Mononuclear cell (primary cell): Measurements from ENCODE around the gene STOM. TPM values are rescaled to one million over a fixed set of nuclear protein-coding genes. Genes with fewer than 3 reads are reported as not detected.

Experiments
- H3K27me3 ChIP-seq: 2 replicates; pipeline ENCODE4 v1.6.0; 2011; ENCODE audit warnings: low read length, control low read depth; ENCODE audit not compliant: insufficient read depth
- H3K4me1 ChIP-seq: 2 replicates; pipeline ENCODE4 v1.5.1; 2011; ENCODE audit warnings: mild to moderate bottlenecking, low read length, control low read depth; ENCODE audit not compliant: insufficient read depth
- H3K4me3 ChIP-seq: 2 replicates; pipeline ENCODE4 v1.5.1; 2011; ENCODE audit warnings: mild to moderate bottlenecking, low read length, moderate library complexity
- H3K9me3 ChIP-seq: 2 replicates; pipeline ENCODE4 v1.5.1; 2011; ENCODE audit warnings: low read depth, mild to moderate bottlenecking, control low read depth, low read length
- total RNA-seq: library from RNA; depleted of rRNA; stranded (reverse); fragments of >200 nt; gene quantifications from one replicate; pipeline ENCODE4 v1.2.3, GENCODE V29; 2012

The STOM gene
- total RNA-seq, 1 donor = 82.3 TPM

DNA sequence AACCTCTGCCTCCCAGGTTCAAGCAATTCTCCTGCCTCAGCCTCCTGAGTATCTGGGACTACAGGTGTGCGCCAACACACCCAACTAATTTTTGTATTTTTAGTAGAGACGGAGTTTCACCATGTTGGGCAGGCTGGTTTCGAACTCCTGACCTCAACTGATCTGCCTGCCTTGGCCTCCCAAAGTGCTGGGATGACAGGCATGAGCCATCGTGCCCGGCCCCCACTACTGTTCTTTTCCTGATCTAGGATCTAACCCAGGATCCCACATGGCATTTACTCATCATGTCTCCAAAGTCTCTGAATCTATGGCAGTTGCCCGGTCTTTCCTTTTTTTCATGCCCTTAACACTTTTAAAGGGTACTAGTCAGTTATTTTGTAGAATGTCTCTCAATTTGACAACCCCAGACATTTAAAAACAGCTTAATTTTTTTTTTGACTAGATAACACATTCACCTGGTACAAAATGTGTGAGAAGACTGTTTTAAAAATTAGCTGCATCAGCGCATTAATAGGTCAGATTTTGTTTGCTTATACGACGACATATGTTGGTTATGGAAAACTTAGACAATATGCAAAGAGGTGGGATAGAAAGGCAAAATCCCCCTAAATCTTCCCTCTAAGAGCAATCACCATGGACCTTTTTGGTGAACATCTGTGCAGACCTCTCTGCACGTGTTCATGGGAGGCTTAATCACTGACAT is 46.5 kb downstream of the STOM start:
- Histone ChIP-seq H3K4me3 (no peak overlapping the region), H3K9me3 (no peaks in the 10 kb centered on the region), H3K4me1 (peaks cover 23% of the 10 kb centered on the region), H3K27me3 (no peaks in the 10 kb centered on the region)

DNA sequence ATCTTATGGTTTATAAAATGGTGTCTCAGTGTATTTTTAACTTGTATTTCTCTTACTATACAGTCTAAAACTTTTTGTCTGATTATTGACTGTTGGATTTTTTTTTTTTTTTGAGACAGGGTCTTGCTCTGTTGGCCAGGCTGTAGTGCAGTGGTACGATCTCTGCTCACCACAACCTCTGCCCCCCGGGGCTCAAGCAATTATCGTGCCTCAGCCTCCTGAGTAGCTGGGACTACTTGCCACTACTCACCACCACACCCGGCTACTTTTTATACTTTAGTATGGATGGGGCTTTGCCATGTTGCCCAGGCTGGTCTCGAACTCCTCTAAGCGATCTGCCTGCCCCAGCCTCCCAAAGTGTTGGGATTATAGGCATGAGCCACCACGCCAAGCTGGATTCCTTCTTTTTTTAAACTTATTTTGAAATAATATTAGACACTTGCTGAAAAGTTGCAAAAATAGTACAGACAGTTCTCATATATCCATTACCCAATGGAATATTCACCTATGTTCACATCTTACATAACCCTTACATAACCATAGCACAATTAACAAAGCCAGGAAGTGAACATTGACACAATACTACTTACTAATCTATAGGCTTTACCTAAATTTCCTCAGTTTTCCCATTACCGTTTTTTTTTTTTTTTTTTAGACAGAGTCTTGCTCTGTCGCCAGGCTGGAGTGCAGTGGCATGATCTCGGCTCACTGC is 47.2 kb downstream of the STOM start:
- Histone ChIP-seq H3K9me3 (no peaks in the 10 kb centered on the region), H3K27me3 (no peaks in the 10 kb centered on the region), H3K4me1 (peaks cover 23% of the 10 kb centered on the region), H3K4me3 (no peak overlapping the region)

DNA sequence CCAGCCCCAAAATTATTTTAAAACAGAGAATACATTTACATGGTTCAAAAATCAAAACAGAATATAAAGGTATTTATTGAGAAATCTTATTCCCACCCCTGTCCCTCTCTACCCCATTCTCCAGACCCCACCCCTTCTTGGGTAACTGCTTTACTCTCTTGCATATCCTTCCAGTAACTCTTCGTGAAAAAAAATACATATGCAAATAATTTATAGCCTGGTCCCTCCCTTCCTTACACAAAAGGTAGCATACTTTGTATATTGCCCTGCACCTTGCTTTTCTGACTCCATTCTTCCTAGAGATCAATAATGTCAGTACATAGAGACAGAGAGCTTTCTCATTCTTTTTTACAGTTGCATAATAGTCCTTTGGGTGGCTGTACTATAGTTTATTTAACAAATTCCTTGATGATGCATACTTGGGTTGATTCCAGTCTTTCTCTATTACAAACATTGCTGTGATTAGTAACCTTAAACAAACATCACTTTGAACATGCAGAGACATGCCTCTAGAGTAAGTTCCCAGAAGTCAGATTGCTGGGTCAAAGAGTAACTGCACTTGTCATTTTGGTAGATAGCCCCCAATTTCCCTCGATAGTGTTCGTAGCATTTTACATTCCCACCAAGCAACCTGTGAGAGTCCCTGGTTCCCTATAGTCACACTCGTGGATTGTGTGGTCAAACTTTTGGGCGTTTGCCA is 47.9 kb downstream of the STOM start:
- no peaks in the 10 kb centered on the region for H3K9me3 ChIP-seq
- peaks cover 23% of the 10 kb centered on the region for H3K4me1 ChIP-seq
- H3K27me3 ChIP-seq = no peaks in the 10 kb centered on the region
- no peak overlapping the region for H3K4me3 ChIP-seq

DNA sequence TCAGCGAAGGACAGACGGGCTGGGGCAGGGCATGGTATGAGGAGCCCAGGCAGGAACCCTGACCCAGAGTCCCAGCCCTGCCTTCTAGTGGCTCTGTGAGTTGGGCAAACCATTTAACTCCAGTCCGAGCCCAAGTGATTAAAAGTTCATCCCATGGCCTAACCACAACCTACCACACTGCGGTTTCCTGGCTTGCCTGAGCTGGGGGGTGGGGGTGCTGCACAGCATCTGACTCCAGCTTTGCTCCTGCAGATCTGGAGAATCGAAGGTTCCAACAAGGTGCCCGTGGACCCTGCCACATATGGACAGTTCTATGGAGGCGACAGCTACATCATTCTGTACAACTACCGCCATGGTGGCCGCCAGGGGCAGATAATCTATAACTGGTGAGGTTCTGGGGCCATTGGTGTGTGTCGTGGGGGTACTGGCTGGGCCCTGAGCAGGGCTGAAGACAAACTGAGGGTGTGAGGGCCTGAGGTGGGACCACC is 49.0 kb downstream of the STOM start:
- Histone ChIP-seq H3K27me3 (no peaks in the 10 kb centered on the region), H3K4me1 (peaks cover 23% of the 10 kb centered on the region), H3K4me3 (no peak overlapping the region), H3K9me3 (no peaks in the 10 kb centered on the region)

DNA sequence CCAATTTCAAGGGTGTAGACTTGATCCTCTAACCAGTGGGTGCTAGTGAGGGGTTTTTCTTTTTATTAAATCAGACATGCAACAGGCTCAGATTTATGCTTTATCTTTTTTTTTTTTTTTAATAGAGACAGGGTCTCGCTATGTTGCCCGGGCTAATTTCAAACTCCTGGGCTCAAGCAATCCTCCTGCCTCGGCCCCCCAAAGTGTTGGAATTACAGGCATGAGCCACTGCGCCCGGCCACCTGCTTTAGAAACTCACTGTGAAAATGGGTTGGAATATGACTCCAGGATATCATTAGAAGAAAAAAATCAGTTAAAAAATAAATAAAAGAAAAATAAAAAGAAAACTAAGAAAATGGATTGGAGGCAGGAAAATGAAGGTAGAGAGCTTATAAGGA is 50.7 kb downstream of the STOM start:
- Histone ChIP-seq H3K4me3 (no peak overlapping the region), H3K27me3 (no peaks in the 10 kb centered on the region), H3K9me3 (no peaks in the 10 kb centered on the region), H3K4me1 (peaks cover 23% of the 10 kb centered on the region)

DNA sequence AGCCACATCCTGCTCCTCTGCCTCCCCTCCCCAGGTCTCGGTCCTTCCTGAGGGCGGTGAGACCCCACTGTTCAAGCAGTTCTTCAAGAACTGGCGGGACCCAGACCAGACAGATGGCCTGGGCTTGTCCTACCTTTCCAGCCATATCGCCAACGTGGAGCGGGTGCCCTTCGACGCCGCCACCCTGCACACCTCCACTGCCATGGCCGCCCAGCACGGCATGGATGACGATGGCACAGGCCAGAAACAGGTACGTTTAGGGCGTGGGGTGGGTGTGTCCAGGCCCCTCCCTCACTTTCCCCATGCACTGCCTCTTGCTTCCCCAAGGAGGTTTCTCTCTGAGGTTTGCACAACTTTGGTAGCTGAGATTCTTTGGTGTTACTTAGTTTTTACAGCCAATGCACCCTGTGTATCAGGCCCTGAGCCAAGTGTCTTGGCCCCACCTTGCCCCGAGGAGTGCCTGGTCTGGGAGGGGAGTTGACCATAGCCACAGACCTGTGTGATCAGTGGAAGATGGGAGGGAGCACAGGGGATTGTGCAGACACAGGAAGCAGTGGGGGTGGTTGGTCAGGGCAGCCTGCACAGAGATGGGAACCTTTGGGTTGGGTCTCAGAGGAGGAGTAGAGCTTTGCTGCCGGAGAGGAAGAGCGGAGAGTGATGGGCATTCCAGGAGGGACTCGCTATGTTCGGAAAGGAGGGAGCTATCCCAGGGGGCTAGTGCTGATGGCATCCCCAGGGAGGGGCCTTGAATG is 51.2 kb downstream of the STOM start:
- Histone ChIP-seq H3K4me1 (peaks cover 23% of the 10 kb centered on the region), H3K9me3 (no peaks in the 10 kb centered on the region), H3K4me3 (no peak overlapping the region), H3K27me3 (no peaks in the 10 kb centered on the region)

DNA sequence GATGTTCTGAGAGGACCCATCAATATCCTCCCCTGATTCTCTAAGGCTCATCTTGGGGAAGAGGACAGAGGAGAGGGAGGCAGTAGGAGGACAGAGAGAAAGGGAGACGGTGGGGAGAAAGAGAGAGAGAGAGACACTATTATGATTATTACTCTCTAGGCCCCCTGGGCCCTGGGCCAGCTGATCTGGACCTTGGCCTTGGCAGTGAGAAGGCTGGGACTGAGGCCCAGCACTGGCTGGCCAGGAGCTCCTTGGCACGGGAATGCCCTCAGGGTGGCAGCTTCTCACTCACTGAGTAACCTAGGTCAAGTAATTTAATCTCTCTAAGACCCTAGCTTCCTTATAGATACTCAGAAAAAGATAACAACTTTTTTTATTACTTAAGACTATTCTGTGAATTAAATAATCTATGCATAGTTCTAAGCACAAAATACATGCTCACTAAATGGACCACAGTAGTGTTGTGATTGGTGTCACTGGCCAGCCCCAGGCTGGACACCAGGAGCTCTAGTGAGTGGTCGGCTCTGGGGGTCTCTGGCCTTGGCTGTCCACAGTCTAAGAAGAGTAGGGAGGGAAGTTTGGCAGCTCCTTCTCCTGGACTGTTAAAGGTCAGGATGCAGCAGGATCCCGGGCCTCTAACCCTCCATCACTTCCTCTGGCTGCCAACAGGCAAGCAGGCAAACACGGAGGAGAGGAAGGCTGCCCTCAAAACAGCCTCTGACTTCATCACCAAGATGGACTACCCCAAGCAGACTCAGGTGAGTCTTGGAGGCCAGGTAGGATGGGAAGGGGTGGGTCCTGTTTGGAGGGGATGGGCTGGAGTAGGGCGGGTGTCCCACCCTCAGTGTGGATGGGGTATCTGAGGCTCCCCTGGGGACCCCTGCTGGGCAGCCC is 52.1 kb downstream of the STOM start:
- Histone ChIP-seq H3K4me3 (no peak overlapping the region), H3K9me3 (no peaks in the 10 kb centered on the region), H3K4me1 (peaks cover 23% of the 10 kb centered on the region), H3K27me3 (no peaks in the 10 kb centered on the region)

DNA sequence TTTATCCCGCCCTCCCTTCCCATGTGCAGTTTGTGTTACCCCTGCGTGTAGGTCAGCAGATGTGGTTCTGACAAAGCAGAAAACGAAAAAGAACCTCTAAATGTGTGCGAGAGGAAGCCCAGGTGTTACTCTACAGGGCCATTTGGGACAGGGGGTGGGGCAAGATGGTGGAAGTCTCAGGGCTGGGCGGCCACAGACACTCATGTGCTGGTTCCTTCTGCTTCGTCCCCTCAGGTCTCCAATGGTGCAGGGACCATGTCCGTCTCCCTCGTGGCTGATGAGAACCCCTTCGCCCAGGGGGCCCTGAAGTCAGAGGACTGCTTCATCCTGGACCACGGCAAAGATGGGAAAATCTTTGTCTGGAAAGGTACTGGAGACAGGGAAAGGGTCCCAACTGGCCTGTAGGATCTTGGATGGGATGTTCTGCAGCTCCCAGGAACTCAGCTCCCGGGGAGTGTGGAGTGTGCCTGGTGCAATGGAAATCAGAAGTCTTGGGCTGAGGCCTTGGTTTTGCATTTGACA is 53.1 kb downstream of the STOM start:
- H3K4me3 ChIP-seq = no peak overlapping the region
- no peaks in the 10 kb centered on the region for H3K9me3 ChIP-seq
- no peaks in the 10 kb centered on the region for H3K27me3 ChIP-seq
- H3K4me1 ChIP-seq = peaks cover 16% of the 10 kb centered on the region

DNA sequence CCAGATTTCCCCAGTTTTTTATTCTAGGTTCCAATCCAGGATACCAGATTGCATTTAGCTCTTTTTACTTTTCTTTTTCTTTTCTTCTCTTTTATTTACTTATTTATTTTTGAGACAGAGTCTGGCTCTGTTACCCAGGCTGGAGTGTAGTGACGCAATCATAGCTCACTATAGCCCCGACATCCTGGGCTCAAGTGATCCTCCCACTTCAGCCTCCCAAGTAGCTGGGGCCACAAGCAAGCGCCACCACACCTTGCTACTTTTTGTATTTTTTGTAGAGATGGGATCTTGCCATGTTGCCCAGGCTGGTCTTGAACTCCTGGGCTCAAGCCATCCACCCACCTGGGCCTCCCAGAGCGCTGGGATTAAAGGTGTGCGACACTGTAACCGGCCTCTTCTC is 53.7 kb downstream of the STOM start:
- Histone ChIP-seq H3K4me3 (no peak overlapping the region), H3K9me3 (no peaks in the 10 kb centered on the region)

DNA sequence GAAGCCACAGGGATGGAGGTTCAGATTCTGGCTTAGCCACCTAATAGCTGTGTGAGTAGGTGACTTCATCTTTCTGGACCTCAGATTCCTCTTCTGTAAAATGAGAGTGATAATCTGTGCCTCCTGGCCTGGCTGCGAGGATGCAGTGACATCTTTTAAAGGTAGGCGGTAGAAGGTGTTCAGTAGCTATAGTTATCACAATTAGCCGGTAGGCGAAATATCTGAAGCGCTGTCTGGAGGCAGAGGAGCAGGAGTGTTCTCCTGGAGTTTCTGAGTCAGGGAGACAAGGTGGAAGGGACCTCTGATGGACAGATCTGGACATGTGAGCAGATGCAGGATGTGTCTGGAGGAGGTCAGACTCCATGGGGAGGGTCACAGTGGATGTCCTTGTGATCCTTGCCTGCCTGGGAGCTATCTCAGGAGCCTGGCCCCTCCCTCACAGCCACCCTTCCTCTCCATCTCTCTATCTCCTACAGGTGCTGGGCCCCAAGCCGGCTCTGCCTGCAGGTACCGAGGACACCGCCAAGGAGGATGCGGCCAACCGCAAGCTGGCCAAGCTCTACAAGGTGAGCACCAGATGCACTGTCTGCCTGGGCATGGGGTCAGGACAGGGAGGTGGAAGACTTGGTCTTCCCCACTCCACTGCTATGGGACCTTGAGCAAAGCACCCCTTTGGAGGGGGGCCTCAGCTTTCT is 56.4 kb downstream of the STOM start:
- no peaks in the 10 kb centered on the region for H3K9me3 ChIP-seq
- H3K27me3 ChIP-seq = no peaks in the 10 kb centered on the region
- H3K4me1 ChIP-seq = no peaks in the 10 kb centered on the region

More for the DNA sequence above, 53.7 kb downstream of the STOM start:
- peaks cover 15% of the 10 kb centered on the region for H3K4me1 ChIP-seq
- no peaks in the 10 kb centered on the region for H3K27me3 ChIP-seq

DNA sequence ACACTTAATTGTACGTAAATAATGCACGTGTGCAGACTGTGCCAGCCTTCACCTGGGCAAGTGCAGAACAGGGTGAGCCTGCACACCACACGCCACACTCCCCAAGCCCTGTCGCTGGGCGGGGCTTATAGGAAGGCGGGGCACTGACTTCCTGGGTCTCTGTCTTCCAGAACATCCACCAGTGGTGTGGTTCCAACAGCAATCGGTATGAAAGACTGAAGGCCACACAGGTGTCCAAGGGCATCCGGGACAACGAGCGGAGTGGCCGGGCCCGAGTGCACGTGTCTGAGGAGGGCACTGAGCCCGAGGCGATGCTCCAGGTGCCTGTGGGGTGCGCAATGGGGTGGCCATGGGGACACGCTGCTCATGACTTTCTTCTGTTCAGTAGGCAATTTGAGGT is 57.9 kb downstream of the STOM start:
- H3K4me1 ChIP-seq = no peaks in the 10 kb centered on the region
- no peak overlapping the region for H3K4me3 ChIP-seq
- no peaks in the 10 kb centered on the region for H3K9me3 ChIP-seq
- H3K27me3 ChIP-seq = no peaks in the 10 kb centered on the region

More for the DNA sequence above, 56.4 kb downstream of the STOM start:
- H3K4me3 ChIP-seq = no peak overlapping the region

DNA sequence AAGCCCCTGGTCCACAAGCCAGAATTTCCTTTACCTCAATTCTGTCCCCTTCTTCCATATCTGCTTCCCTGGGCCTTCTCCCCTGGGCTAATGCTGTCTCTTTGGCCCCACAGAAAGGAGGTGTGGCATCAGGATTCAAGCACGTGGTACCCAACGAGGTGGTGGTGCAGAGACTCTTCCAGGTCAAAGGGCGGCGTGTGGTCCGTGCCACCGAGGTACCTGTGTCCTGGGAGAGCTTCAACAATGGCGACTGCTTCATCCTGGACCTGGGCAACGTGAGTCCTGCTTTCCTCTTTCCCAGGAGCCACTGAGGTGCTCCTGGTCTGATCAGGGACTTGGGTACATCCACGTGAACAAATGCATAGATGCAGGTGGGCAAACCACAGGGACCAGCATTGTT is 59.5 kb downstream of the STOM start:
- Histone ChIP-seq H3K9me3 (no peaks in the 10 kb centered on the region), H3K4me3 (no peak overlapping the region), H3K27me3 (no peaks in the 10 kb centered on the region), H3K4me1 (no peaks in the 10 kb centered on the region)

DNA sequence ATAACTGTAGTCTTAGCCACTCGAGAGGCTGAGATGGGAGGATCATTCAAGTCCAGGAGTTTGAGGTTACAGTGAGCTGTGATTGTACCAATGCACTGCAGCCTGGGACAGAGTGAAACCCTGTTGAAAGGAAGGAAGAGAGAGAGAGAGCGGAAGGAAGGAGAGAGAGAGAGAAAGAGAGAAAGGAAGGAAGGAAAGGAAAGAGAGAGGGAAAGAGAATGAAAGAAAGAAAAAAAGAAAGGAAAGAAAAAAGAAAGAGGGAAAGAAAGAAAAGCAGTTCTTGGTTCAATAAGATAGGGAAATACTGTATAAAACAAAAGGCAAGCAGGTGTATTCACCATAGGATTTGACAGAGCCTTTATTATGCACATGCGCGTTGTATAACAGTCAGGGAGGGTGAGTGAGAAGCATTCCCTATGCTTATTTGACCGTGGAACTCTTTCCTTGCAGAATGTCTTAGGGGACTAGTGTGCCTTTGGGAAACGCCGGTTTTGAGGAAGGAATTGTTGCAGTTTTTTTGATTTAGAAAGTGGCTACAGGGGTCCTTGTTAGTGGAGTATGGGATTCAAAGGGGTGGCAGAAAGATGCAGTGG is 60.1 kb downstream of the STOM start:
- no peaks in the 10 kb centered on the region for H3K4me1 ChIP-seq
- no peaks in the 10 kb centered on the region for H3K9me3 ChIP-seq
- no peak overlapping the region for H3K4me3 ChIP-seq
- no peaks in the 10 kb centered on the region for H3K27me3 ChIP-seq
